ENCODE measurements around the gene CRELD1.

DNA sequence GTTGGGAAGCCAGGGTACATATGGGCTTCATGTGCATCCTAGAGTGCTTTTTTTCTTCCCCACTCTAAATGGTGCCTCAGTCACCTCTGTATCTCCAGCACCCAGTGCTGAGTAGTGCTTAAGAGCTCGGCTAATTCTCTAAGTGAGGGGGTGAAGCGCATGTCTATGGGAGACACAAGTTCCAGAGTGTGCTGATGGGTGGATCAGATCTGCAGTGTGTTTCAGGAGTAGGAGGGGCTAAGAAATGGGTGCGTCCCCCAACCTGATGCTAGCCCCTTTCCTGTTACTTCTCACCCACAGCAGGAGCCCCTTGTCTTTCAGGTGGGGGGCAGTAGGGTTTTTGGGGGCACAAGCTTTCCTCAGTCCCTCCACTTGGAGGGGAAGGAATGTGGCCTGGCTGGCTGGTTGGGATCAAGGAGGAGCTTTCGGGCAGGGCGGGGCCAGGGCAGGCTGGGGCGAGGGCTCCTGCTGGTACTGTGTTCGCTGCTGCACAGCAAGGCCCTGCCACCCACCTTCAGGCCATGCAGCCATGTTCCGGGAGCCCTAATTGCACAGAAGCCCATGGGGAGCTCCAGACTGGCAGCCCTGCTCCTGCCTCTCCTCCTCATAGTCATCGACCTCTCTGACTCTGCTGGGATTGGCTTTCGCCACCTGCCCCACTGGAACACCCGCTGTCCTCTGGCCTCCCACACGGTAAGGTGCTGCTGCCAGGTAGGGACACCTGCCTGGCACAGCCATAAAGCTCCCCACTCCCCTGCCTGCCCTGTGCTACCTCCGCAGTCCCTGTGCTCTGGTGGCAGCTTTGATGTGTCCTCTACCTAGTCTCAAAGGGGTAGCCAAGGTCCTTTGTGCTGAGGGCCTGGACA lies 31.0 kb upstream of the CRELD1 start, which contains the start of gene IL17RE:
- TF ChIP-seq, protein P1, sequence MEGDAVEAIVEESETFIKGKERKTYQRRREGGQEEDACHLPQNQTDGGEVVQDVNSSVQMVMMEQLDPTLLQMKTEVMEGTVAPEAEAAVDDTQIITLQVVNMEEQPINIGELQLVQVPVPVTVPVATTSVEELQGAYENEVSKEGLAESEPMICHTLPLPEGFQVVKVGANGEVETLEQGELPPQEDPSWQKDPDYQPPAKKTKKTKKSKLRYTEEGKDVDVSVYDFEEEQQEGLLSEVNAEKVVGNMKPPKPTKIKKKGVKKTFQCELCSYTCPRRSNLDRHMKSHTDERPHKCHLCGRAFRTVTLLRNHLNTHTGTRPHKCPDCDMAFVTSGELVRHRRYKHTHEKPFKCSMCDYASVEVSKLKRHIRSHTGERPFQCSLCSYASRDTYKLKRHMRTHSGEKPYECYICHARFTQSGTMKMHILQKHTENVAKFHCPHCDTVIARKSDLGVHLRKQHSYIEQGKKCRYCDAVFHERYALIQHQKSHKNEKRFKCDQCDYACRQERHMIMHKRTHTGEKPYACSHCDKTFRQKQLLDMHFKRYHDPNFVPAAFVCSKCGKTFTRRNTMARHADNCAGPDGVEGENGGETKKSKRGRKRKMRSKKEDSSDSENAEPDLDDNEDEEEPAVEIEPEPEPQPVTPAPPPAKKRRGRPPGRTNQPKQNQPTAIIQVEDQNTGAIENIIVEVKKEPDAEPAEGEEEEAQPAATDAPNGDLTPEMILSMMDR (IDR thresholded peaks at IDR 0.05), result no peak
- TF ChIP-seq POLR2A (IDR thresholded peaks at IDR 0.05), result no peak

Measured in right lobe of liver (tissue), 4 donors.